MM.1S (cell line): ENCODE results near the gene FAM53C.

Experiments
- DNase-seq: peaks from one replicate; pipeline ENCODE4 v3.0.0-alpha.2; 2015
- H2AFZ ChIP-seq: fragments of 300-600 bp; sonication (generic); 2 replicates; pipeline ENCODE4 v1.6.0; 2016; ENCODE audit warnings: antibody characterized with exemption, low read length
- H3F3A ChIP-seq: fragments of 300-600 bp; sonication (generic); 2 replicates; pipeline ENCODE4 v1.6.1; 2016; ENCODE audit warnings: mild to moderate bottlenecking, antibody characterized with exemption, low read length, moderate library complexity, mixed read lengths; ENCODE audit not compliant: insufficient read depth
- H3K27ac ChIP-seq: fragments of 300-600 bp; sonication (generic); 2 replicates; pipeline ENCODE4 v1.5.1; 2016; ENCODE audit warnings: mild to moderate bottlenecking, low read length
- H3K27me3 ChIP-seq: fragments of 300-600 bp; sonication (generic); replicated peaks from 2 replicates; pipeline ENCODE4 v1.6.0; 2016; ENCODE audit warnings: low read length; ENCODE audit not compliant: insufficient read depth
- H3K36me3 ChIP-seq: fragments of 300-600 bp; sonication (generic); replicated peaks from 2 replicates; pipeline ENCODE4 v1.6.1; 2016; ENCODE audit warnings: mild to moderate bottlenecking, low read length, mixed read lengths; ENCODE audit not compliant: insufficient read depth
- H3K4me1 ChIP-seq: fragments of 300-600 bp; sonication (generic); 2 replicates; pipeline ENCODE4 v1.6.1; 2016; ENCODE audit warnings: low read length, mixed read lengths
- H3K4me2 ChIP-seq: fragments of 300-600 bp; sonication (generic); 2 replicates; pipeline ENCODE4 v1.6.0; 2016; ENCODE audit warnings: low read depth, low read length
- H3K4me3 ChIP-seq: fragments of 300-600 bp; sonication (generic); 2 replicates; pipeline ENCODE4 v1.5.1; 2016; ENCODE audit warnings: low read length, mixed read lengths
- H3K79me2 ChIP-seq: fragments of 300-600 bp; sonication (generic); 2 replicates; pipeline ENCODE4 v1.6.1; 2016; ENCODE audit warnings: mixed run types, low read length, mixed read lengths
- H3K9ac ChIP-seq: fragments of 300-600 bp; sonication (generic); 2 replicates; pipeline ENCODE4 v1.6.1; 2016; ENCODE audit warnings: low read length, mixed read lengths
- H3K9me2 ChIP-seq: fragments of 300-600 bp; sonication (generic); replicated peaks from 2 replicates; pipeline ENCODE4 v1.6.1; 2016; ENCODE audit warnings: mild to moderate bottlenecking, low read length, mixed read lengths; ENCODE audit not compliant: insufficient read depth
- H3K9me3 ChIP-seq: fragments of 300-600 bp; sonication (generic); replicated peaks from 2 replicates; pipeline ENCODE4 v1.6.1; 2016; ENCODE audit warnings: mild to moderate bottlenecking, low read length, mixed read lengths; ENCODE audit not compliant: insufficient read depth
- H4K20me1 ChIP-seq: fragments of 300-600 bp; sonication (generic); 2 replicates; pipeline ENCODE4 v1.6.1; 2016; ENCODE audit warnings: mild to moderate bottlenecking, low read length, moderate library complexity, mixed read lengths; ENCODE audit not compliant: insufficient read depth
- EZH2 ChIP-seq: fragments of 300-600 bp; sonication (generic); optimal IDR thresholded peaks from 2 replicates; pipeline ENCODE3; 2017; ENCODE audit warnings: low read depth, mild to moderate bottlenecking, antibody characterized with exemption, low read length, mixed read lengths
- EZH2phosphoT487 ChIP-seq: fragments of 300-600 bp; sonication (generic); IDR thresholded peaks from 2 replicates; pipeline ENCODE4 v1.6.1; 2018; ENCODE audit warnings: antibody characterized with exemption, low read length
- TF ChIP-seq, protein P1 (sequence below): fragments of 300-600 bp; sonication (generic); IDR thresholded peaks from 2 replicates; pipeline ENCODE4 v1.5.1; 2016; ENCODE audit warnings: antibody characterized with exemption, low read length, mixed read lengths

The FAM53C gene

DNA sequence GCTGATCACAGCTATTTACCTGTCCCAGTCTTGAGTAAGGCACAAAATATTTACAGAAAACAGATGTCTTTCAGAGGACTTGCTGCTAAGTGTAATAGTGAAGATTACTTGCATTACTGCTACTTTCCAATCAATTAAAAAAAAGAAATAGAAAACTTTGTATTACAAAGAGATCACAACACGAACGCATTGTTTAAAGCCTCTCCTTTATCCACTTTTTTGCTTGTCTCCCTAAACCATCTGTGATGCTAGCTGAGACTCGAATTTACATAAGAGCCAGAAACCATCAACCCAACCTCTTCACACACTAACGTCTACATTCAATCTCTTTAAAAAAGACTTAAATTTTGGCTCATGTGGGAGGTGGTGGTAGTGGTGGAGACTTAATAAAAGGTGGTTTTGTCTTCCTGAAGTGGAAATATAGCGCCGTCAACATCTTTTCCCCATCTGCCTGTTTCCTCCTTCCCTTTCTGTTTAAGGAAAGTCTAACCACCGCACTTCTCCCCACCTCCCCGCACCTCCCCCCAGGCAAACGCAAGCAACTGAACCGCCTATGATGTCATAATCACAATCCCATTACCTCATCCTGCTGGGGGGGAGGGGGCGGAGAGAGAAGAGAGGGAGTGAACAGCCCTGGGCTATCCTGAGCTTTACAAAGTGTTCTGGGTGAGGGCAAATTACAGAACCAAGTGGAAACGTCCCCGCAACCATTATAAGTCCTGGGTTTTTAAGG is 948 bp upstream of the FAM53C start:
- H3K27me3 ChIP-seq: no peaks in the 10 kb centered on the region
- peak overlapping the region; percentile 89 for H3K27ac ChIP-seq
- H3K9me2 ChIP-seq: no peaks in the 10 kb centered on the region
- H3K79me2 ChIP-seq: peaks cover 39% of the 10 kb centered on the region
- peak overlapping the region; percentile 99 for H3K9ac ChIP-seq
- no peaks in the 10 kb centered on the region for H3K9me3 ChIP-seq
- peaks cover 3% of the 10 kb centered on the region; the same call in 1 of the 2 replicates for H3K36me3 ChIP-seq
- H3K4me1 ChIP-seq: peaks cover 13% of the 10 kb centered on the region
- peak overlapping the region; percentile 75 for H3K4me3 ChIP-seq
- peaks cover 2% of the 10 kb centered on the region; the same call in 1 of the 2 replicates for H3F3A ChIP-seq
- peak overlapping the region; percentile 30 for H3K4me2 ChIP-seq
- TF ChIP-seq EZH2 (no peak), EZH2phosphoT487 (no peak)
- TF ChIP-seq, protein P1, sequence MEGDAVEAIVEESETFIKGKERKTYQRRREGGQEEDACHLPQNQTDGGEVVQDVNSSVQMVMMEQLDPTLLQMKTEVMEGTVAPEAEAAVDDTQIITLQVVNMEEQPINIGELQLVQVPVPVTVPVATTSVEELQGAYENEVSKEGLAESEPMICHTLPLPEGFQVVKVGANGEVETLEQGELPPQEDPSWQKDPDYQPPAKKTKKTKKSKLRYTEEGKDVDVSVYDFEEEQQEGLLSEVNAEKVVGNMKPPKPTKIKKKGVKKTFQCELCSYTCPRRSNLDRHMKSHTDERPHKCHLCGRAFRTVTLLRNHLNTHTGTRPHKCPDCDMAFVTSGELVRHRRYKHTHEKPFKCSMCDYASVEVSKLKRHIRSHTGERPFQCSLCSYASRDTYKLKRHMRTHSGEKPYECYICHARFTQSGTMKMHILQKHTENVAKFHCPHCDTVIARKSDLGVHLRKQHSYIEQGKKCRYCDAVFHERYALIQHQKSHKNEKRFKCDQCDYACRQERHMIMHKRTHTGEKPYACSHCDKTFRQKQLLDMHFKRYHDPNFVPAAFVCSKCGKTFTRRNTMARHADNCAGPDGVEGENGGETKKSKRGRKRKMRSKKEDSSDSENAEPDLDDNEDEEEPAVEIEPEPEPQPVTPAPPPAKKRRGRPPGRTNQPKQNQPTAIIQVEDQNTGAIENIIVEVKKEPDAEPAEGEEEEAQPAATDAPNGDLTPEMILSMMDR: no peak
- peak overlapping the region; percentile 91 for H2AFZ ChIP-seq
- no peaks in the 10 kb centered on the region for H4K20me1 ChIP-seq
- no peak for DNase-seq

DNA sequence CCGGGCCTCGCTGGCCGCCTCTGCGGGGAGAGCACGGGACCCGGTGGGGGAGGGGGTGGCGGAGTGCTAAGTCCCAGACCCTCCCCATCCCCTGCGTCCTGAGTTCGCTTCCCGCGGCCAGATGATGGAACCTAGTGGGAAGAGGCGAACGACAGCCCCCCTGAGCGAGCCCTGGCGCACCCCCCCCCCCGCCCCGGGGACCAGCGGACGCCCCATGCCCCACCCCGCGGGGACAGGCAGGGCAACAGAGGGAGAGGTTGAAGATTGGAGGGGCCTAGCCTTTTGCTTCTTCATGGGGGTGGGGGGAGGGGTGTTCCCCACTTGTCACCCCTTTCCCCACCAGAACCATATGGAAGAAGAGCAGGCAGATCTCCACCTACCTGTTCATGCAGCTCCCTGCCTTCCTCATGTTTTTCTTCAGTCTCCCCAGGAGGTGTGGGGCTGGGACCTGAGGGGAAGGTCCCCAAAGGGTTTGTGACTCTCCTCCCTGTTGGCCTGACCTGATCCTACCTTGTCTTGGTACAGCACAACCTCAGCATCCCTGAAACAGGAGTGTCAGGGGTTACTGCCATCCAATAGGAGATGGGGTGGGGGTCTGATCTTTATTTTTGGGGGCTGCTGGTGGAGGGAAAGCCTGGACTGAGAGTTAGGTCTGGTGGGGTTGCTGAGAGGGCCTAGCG is 485 bp downstream of the FAM53C start:
- peak overlapping the region; percentile 33; the same call in 1 of the 2 replicates for H3K27ac ChIP-seq
- H3K4me3 ChIP-seq: peak overlapping the region; percentile 75
- H3K27me3 ChIP-seq: no peaks in the 10 kb centered on the region
- no peaks in the 10 kb centered on the region for H4K20me1 ChIP-seq
- peaks cover 41% of the 10 kb centered on the region for H3K79me2 ChIP-seq
- H3K9me2 ChIP-seq: no peaks in the 10 kb centered on the region
- TF ChIP-seq, protein P1: no peak
- TF ChIP-seq EZH2phosphoT487 (no peak), EZH2 (no peak)
- DNase-seq: no peak
- H3K4me2 ChIP-seq: peak overlapping the region; percentile 89
- peaks cover 3% of the 10 kb centered on the region; the same call in 1 of the 2 replicates for H3K36me3 ChIP-seq
- H3K9ac ChIP-seq: peak overlapping the region; percentile 99
- peak overlapping the region; percentile 44 for H2AFZ ChIP-seq
- no peaks in the 10 kb centered on the region for H3K9me3 ChIP-seq
- H3K4me1 ChIP-seq: peaks cover 13% of the 10 kb centered on the region
- no peaks in the 10 kb centered on the region for H3F3A ChIP-seq

DNA sequence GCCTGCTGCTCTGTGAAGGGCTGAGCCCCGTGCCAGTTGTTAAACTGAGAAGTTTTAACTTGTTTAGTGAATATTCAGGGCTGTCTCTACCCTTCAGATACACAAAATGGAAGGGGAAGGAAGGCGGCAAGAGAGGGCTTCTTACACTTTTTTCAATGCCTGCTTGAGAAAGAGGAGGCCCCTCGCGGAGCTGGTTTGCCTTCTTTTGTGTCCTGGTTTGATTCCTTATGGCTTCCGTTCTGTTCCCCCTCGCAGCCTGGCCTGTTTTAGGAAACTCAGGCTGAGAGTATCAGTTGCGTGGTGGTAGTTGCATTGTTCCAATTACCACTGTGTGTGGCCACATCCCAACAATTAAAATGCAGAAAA is 1.0 kb downstream of the FAM53C start:
- peak overlapping the region; percentile 99 for H3K9ac ChIP-seq
- H3K27ac ChIP-seq: peak overlapping the region; percentile 33; the same call in 1 of the 2 replicates
- no peaks in the 10 kb centered on the region for H3K9me2 ChIP-seq
- H3K4me1 ChIP-seq: peaks cover 13% of the 10 kb centered on the region
- H3K4me2 ChIP-seq: peak overlapping the region; percentile 89
- no peak for TF ChIP-seq EZH2
- peak overlapping the region; percentile 75 for H3K4me3 ChIP-seq
- H3K79me2 ChIP-seq: peaks cover 46% of the 10 kb centered on the region
- DNase-seq: no peak
- H3K9me3 ChIP-seq: no peaks in the 10 kb centered on the region
- no peaks in the 10 kb centered on the region for H4K20me1 ChIP-seq
- H2AFZ ChIP-seq: peak overlapping the region; percentile 44; the same call in 1 of the 2 replicates
- H3K36me3 ChIP-seq: peaks cover 3% of the 10 kb centered on the region; the same call in 1 of the 2 replicates
- H3F3A ChIP-seq: no peaks in the 10 kb centered on the region
- no peaks in the 10 kb centered on the region for H3K27me3 ChIP-seq
